ENCODE data around the gene MAST2.

Gene MAST2

DNA sequence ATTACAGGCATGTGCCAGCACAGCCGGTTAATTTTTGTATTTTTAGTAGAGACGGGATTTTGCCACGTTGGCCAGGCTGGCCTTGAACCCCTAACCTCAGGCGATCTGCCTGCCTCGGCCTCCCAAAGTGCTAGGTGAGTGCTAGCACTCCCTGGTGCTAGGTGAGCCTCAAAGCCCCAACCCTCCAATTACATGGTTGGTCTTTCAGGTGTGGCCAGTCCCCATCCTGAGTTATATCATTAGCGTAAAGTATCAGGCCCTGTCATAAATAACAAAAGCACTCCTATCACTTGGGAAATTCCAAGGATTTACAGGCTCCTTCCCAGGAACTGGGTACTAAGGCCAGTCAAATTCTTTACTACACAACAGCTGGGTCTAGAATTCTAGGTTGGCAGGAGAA is 191.0 kb downstream of the MAST2 start:
- no peak for DNase-seq

GRCh38 chr1:45995298-45995697 is 191.9 kb downstream of the MAST2 start:
- DNase-seq: no peak

DNA sequence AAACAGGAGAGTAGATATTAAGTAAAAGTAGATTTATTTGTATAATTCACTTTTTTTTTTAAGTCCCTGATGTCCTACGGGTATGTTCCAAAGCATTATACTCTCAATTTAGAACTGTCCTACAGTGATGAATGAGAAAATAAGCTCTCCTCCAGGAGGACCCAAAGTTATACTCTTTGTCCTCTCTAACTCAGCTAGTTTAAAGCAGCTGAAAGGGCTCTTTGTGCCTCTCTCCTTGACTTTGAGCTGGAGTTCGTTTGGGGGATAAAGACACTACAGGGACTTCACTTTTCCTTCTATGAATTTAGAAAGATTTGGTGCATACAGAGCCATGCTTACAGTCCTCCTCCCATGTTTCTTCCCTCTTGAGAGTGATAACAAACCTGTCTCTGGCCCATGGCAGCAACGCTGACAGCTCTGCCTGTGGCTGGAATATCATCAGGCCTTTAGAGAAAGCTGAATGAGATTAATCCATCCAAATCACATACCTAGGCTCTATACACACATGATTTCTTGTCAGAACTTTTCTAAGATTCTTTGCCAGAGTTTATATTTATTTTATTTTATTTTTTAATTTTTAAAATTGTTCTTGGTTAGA is 194.7 kb downstream of the MAST2 start:
- DNase-seq: no peak

- no peak for DNase-seq
These were observed 196.1 kb downstream of the MAST2 start for GRCh38 chr1:45999507-45999906.

DNA sequence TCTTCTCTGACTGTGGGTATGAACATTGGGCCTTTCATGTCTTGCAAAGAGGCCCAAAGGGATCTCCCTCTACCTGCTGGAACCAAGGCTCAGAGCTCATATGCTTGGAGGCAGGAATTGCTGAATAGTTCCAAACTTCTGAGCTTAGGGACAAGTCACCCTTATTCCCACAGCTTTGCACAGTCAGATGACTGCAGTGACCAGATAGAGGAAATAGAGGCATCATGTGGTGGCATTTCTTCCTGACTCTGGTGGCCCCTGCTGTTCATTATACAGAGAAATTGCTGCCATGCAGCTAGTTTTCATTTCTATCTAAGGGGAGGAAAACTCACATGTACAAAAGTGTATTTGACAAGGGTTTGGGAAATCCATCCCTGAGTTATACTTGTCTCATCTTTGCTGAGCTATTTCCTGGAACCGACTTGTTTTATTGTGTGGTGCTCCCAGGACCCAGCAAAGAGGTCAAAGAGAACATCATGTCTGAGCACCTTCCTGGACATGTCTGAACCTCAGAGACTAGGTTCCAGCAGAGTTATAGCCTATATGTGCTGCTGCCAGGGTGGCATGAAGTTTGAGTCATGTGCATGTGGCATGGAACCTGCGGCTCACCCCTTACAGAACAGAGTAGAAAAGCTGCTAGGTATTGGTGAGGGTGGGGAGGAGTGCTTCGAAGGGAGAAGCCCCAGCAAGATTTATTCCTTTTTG is 197.8 kb downstream of the MAST2 start:
- no peak for DNase-seq

- DNase-seq: no peak
These were observed 199.2 kb downstream of the MAST2 start for GRCh38 chr1:46002551-46003150.

- no peak for DNase-seq
These were observed 199.9 kb downstream of the MAST2 start for GRCh38 chr1:46003315-46003714.

- DNase-seq: no peak
These were observed 201.1 kb downstream of the MAST2 start for GRCh38 chr1:46004492-46004891.

- no peak for DNase-seq
These were observed 202.2 kb downstream of the MAST2 start for GRCh38 chr1:46005594-46005993.

- DNase-seq: no peak
These were observed 205.2 kb downstream of the MAST2 start for GRCh38 chr1:46008585-46008984.

- DNase-seq: no peak
These were observed 207.2 kb downstream of the MAST2 start for GRCh38 chr1:46010611-46011010.

DNA sequence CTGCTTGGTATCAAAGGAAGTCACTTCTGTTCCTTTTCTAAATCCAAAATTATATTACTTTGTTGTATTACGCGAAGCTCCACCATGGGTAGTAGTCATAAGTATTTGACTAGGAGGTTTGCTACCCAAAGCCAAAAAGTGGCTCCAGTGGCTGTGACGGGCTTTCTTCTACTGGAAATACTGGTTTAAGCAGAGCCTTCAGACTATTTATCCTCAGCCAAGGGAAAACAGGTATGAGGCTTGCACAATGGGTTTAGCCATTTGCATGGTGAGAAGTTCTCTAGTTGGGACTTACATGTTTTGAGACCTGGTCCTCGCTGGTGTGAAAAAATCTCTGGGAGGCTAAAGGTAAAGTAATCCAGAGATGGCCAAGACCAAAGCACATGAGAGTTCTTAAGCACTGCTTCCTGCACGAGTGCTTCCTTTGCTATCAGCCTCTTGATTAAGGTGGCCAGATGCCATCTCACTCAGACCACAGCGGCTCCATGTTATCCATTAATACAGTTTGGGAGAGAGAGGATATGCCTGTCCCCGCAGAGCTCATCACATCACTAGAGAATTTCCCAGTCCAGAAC is 207.8 kb downstream of the MAST2 start:
- DNase-seq: no peak

DNA sequence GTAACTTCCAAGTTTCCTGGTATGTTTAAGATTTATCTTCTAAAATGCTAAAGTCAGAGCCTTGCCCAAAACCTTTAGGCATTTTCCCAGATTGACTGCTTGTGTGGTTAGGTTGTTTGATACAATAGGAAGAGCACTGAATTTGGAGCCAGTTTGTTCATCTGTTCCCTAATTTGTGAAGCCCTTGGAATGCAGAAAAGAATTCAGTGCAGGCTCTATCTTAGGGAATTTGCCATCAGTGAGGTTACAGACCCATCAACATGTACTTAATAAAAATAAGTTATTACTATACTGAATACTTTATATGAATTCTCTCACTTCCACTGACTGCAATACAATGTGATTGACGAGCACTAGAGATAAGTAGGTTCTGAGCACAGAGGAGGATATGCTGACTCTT is 208.8 kb downstream of the MAST2 start:
- DNase-seq: no peak

DNA sequence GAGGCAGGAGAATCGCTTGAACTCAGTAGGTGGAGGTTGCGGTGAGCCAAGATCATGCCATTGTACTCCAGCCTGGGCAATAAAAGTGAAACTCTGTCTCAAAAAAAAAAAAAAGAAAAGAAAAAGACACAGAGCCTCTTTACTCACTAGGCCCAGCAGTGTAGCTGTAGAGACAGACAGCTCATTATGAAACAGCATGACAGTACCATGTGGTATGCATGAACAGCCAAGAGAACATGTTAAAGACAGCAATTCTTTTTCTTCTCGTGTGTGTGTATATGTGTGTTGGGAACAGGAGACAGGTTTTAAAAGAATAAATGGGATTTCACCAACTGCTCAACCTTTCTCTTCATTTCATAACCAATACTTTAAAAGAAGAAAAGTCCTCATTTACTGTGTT is 210.2 kb downstream of the MAST2 start:
- no peak for DNase-seq

DNA sequence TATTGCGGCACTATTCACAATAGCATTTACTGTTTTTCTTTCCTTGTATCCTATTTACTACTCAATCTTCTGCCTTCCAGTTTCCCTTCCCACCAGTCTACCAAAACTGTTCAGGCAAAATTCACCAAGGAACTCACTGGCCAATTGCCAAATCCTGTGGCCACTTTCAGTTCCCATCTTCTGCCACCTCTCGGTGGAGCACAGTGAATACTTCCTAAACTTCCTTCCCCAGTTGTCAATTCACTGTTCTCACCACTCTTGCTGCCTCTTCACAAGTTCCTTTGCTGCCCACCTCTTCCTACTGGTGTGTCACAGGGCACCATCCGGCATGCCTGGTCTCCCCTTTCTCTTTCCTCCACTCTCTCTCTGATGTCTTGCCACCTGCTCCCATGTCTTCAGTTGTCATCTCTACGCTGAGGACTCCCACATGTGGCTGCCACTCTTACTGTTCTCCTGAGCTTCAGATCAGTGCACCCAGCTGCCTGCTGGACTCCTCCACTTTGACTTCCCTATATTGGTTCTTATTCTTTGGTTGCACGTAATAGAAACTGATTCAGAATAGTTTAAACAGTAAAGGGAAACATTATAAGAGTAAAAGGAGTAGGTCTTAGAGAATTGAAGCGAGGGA is 214.6 kb downstream of the MAST2 start:
- DNase-seq: no peak

DNA sequence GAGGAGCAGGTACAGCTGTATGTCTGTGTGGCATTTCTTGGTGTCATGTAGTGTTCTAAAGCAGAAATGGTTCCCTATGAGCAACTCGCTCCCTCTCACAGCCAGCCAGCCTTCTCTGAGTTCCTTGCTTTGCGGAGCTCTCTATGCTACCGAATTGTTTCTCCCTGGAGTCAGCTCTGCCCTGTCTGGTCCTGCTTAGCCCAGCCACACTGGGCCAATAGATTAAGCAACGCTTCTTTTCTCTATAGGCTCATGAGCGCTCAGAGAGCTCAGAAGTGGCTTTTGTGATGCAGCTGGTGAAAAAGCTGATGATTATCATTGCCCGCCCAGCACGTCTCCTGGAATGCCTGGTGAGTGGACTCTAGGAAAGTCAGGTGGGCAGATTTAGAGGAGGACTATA is 215.9 kb downstream of the MAST2 start:
- DNase-seq: no peak

DNA sequence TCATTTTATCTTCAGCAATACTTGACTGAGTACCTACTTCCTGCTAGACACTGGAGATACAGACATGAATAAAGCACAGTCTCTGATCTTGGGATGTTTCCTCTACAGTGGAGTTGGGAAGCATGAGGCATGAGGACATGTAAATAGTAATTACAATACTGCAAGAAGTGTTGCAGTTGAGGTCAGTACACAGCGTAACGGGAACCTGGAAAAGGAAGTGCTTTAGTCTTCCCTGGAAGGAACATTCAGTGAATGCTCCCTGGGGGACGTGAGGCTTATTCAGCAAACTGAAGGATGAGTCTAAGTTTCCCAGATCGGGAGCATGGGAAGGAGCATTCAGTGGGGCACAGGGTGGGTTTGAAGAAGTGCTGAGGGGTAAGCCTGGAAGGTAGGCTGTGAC is 216.6 kb downstream of the MAST2 start:
- no peak for DNase-seq

DNA sequence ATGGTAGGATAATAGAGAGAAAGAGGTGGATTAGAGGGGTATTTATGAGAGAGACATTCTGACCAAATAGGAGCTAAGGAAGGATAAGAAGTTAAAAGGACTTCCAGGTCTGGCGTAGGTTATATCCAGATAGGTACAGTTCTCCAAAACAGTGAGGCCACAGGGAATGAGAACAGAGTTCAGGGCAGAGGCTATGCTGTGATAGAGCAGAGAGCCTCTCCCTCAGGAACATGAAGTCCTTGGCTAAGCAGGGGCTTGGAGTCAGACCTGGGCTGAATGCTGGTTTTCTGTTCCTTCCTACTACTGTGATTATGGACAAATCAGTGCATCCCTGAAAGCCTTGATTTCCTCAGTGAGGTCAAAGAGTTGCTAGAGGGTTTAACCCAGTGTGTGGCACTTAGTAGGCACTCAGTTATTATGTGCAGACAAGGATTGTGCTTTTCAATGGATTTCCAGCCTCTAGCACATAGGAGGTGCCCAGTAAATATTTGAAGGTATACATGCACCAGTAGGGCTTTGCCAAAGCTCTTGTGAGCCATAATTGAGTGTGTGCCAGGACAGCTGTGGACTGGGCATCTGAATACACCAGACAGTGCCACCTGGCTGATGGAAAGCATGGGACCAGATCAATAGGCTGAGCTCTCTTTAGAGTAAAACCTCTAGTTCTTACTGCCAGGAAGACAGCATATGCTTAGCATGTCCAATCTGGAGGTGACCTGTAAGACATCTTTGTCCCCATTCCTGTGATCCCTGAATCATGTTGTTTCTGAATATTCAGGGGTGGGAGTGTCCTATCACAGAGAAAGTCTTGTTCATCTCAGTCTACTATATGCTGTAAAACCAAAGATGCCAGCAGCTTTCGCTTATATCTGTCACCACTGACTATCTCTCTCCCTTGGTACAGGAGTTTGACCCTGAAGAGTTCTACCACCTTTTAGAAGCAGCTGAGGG is 217.9 kb downstream of the MAST2 start:
- no peak for DNase-seq

DNA sequence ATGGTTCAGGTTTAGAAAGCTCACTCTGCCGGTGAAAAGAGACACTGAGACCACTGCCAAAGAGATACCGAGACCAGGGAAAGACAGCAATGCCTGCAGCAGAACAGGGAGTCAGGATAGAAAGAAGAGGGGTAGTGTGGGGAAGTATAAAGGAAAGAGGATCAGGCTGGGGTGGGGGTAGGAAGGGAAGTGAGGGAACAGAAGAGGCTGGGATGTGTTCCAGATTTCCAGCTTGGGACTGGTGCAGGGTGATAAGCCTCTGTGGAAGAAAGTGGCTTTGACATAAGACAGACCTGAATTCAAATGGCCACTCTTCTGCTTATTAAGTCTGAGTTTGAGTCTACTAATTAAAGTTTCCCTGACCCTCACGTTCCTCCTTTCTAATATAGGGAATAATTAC is 223.1 kb downstream of the MAST2 start:
- no peak for DNase-seq

- no peak for DNase-seq
These were observed 224.6 kb downstream of the MAST2 start for GRCh38 chr1:46027788-46028573.

DNA sequence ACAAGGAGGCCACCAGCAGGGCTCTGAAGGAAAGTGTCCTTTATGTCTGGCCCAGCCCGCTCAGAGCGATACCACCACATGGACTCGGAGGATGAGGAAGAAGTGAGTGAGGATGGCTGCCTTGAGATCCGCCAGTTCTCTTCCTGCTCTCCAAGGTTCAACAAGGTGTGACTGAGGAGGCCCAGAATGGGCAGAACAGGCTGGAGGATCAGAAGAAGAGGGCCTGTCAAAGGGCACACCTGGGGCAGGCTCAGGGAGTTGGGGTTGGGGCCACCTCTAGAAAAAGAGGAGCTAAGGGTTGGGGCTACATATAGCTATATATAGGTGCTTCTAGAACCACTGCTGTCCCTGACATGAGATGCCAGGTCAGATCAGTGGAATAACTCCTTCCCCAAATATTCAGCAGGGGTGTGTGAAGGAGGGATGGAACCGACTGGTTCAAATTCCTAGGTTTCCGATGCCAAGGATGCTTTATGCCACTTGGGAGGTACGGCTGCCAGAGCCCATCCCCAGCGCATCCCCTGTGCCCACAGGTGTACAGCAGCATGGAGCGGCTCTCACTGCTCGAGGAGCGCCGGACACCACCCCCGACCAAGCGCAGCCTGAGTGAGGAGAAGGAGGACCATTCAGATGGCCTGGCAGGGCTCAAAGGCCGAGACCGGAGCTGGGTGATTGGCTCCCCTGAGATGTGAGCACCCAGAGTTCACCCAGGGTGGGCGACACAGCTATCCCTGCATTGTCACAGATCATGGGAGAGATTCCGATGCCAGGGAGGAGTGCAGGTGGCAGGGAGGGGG is 226.9 kb downstream of the MAST2 start:
- DNase-seq: no peak
